SK-N-SH treated with all-trans-retinoic acid at 6 μM for 48 hours (cell line): ENCODE measurements around the gene MARCHF6.

ENCODE experiments used
- ARNTL ChIP-seq: fragments of 450-650 bp; formaldehyde crosslinking; IDR thresholded peaks from 2 replicates; pipeline ENCODE4 v1.5.0; 2020; ENCODE audit warnings: low read depth, mild to moderate bottlenecking, moderate library complexity, borderline replicate concordance
- SNAI2 ChIP-seq: fragments of 250-450 bp; sonication (Bioruptor Pico); IDR thresholded peaks from 2 replicates; pipeline ENCODE4 v1.5.0; 2020; ENCODE audit warnings: mild to moderate bottlenecking, moderate library complexity
- ZFP30 ChIP-seq: fragments of 450-650 bp; formaldehyde crosslinking; IDR thresholded peaks from 2 replicates; pipeline ENCODE4 v1.5.0; 2022; ENCODE audit warnings: mild to moderate bottlenecking, moderate library complexity
- ZNF565 ChIP-seq: fragments of 450-650 bp; formaldehyde crosslinking; conservative IDR thresholded peaks from 2 replicates; pipeline ENCODE4 v1.5.0; 2020; ENCODE audit warnings: low read depth, mild to moderate bottlenecking, moderate library complexity
- TF ChIP-seq, protein P1 (sequence below): fragments of 250-450 bp; sonication (Bioruptor Pico); IDR thresholded peaks from 2 replicates; pipeline ENCODE4 v1.5.1; 2020; ENCODE audit warnings: low read depth, mild to moderate bottlenecking, moderate library complexity
- TF ChIP-seq, protein P2 (sequence below): fragments of 250-450 bp; sonication (Bioruptor Pico); IDR thresholded peaks from 2 replicates; pipeline ENCODE4 v1.8.0; 2020; ENCODE audit warnings: mild to moderate bottlenecking, moderate library complexity, borderline replicate concordance

DNA sequence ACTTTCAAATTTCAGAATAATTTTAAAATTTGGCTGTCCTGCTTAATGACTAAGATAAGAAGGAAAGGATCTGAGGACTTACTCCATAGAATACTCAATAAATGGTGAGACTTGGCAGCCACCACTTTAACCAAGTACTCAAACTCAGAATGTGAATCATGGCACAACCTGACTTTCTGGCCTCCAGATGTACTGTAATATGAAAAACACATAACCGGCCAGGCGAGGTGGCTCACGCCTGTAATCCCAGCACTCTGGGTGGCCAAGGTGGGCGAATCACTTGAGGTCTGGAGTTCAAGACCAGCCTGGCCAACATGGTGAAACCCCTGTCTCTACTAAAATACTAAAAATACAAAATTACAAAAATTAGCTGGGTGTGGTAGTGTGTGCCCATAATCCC is 10.0 kb upstream of the MARCHF6 start:
- TF ChIP-seq ZNF565 (CRISPR knock-in tag) (no peak), ZFP30 (no peak), ARNTL (CRISPR knock-in tag) (no peak), SNAI2 (CRISPR knock-in tag) (no peak)
- TF ChIP-seq, protein P1, sequence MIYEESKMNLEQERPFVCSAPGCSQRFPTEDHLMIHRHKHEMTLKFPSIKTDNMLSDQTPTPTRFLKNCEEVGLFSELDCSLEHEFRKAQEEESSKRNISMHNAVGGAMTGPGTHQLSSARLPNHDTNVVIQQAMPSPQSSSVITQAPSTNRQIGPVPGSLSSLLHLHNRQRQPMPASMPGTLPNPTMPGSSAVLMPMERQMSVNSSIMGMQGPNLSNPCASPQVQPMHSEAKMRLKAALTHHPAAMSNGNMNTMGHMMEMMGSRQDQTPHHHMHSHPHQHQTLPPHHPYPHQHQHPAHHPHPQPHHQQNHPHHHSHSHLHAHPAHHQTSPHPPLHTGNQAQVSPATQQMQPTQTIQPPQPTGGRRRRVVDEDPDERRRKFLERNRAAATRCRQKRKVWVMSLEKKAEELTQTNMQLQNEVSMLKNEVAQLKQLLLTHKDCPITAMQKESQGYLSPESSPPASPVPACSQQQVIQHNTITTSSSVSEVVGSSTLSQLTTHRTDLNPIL (CRISPR knock-in tag): no peak
- TF ChIP-seq, protein P2, sequence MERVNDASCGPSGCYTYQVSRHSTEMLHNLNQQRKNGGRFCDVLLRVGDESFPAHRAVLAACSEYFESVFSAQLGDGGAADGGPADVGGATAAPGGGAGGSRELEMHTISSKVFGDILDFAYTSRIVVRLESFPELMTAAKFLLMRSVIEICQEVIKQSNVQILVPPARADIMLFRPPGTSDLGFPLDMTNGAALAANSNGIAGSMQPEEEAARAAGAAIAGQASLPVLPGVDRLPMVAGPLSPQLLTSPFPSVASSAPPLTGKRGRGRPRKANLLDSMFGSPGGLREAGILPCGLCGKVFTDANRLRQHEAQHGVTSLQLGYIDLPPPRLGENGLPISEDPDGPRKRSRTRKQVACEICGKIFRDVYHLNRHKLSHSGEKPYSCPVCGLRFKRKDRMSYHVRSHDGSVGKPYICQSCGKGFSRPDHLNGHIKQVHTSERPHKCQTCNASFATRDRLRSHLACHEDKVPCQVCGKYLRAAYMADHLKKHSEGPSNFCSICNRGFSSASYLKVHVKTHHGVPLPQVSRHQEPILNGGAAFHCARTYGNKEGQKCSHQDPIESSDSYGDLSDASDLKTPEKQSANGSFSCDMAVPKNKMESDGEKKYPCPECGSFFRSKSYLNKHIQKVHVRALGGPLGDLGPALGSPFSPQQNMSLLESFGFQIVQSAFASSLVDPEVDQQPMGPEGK (CRISPR knock-in tag): no peak
